Esophagus (tissue), 2 donors: ENCODE data around the gene NPSR1. TPM values are rescaled to one million over a fixed set of nuclear protein-coding genes. Genes with fewer than 3 reads are reported as not detected.

ENCODE experiments used
- H3K27ac ChIP-seq, 2 donors: one replicate each; pipeline ENCODE4 v1.5.1; 2013; ENCODE audit warnings: low read depth in 2 of 2, mild to moderate bottlenecking in 2 of 2, inconsistent platforms in 1 of 2, low read length in 1 of 2, moderate library complexity in 1 of 2
- H3K27me3 ChIP-seq, 2 donors: one replicate each; pipeline ENCODE4 v1.6.1; 2013; ENCODE audit warnings: low read length in 2 of 2, control low read depth in 1 of 2, mild to moderate bottlenecking in 1 of 2; ENCODE audit not compliant: insufficient read depth in 2 of 2, control insufficient read depth in 1 of 2
- H3K36me3 ChIP-seq, 2 donors: one replicate each; pipeline ENCODE4 v1.6.1; 2013; ENCODE audit warnings: low read length in 1 of 2; ENCODE audit not compliant: control insufficient read depth in 2 of 2, insufficient read depth in 2 of 2
- H3K4me1 ChIP-seq, 2 donors: one replicate each; pipeline ENCODE4 v1.6.1; 2013; ENCODE audit warnings: low read length in 1 of 2; ENCODE audit not compliant: control insufficient read depth in 2 of 2, insufficient read depth in 2 of 2
- H3K4me3 ChIP-seq, 2 donors: one replicate each; pipeline ENCODE4 v1.5.1; 2013; ENCODE audit warnings: low read length in 2 of 2, mild to moderate bottlenecking in 2 of 2, low read depth in 1 of 2, moderate library complexity in 1 of 2
- H3K9me3 ChIP-seq, 2 donors: one replicate each; pipeline ENCODE4 v1.6.1; 2013; ENCODE audit warnings: mild to moderate bottlenecking in 2 of 2, low read depth in 1 of 2, low read length in 1 of 2, moderate library complexity in 1 of 2; ENCODE audit not compliant: control insufficient read depth in 2 of 2, insufficient read depth in 1 of 2
- WGBS, 2 donors: extraction: QIAGEN DNeasy Blood & Tissue Kit; methylation state at CpG; one replicate each; pipeline ENCODE4 v1.1.7; 2013; 5-methylcytosine and 5-hydroxymethylcytosine counted together
- polyA plus RNA-seq, 2 donors: library from polyadenylated mRNA; stranded (reverse); fragments of 200-250 nt; gene quantifications; one replicate each; pipeline ENCODE4 v1.2.3, GENCODE V29; 2013
- donor health status: healthy with polysubstance abuse.
- donor health status: Bipolar disorder and iron deficiency.

Gene NPSR1
- polyA plus RNA-seq, 2 donors: not detected

GRCh38 chr7:34659472-34660075 is 1.6 kb downstream of the NPSR1 start:
- 22 to 51% methylated on average over 3 of the region's 3 CpGs for WGBS, 2 donors
- no peak overlapping the region for H3K27ac ChIP-seq
- H3K9me3 ChIP-seq: no peaks in the 10 kb centered on the region
- H3K36me3 ChIP-seq: no peaks in the 10 kb centered on the region
- no peaks in the 10 kb centered on the region for H3K4me1 ChIP-seq
- H3K27me3 ChIP-seq: no peaks in the 10 kb centered on the region
- no peak overlapping the region for H3K4me3 ChIP-seq

- WGBS, 2 donors: 74 to 79% methylated on average over 8 of the region's 8 CpGs
- H3K4me1 ChIP-seq: no peaks in the 10 kb centered on the region
- no peaks in the 10 kb centered on the region for H3K9me3 ChIP-seq
Measured at GRCh38 chr7:34662058-34662708, 4.2 kb downstream of the NPSR1 start.

GRCh38 chr7:34664755-34665154 is 6.7 kb downstream of the NPSR1 start:
- Histone ChIP-seq H3K4me1 (no peaks in the 10 kb centered on the region), H3K9me3 (no peaks in the 10 kb centered on the region), H3K27ac (no peak overlapping the region), H3K36me3 (no peaks in the 10 kb centered on the region), H3K4me3 (no peak overlapping the region), H3K27me3 (no peaks in the 10 kb centered on the region)

More at GRCh38 chr7:34662058-34662708, 4.2 kb downstream of the NPSR1 start:
- Histone ChIP-seq H3K4me3 (no peak overlapping the region), H3K36me3 (no peaks in the 10 kb centered on the region), H3K27ac (no peak overlapping the region), H3K27me3 (no peaks in the 10 kb centered on the region)

GRCh38 chr7:34672430-34672829 is 14.4 kb downstream of the NPSR1 start:
- H3K27me3 ChIP-seq: no peaks in the 10 kb centered on the region
- WGBS, 2 donors: 85 to 86% methylated on average over 6 of the region's 6 CpGs

GRCh38 chr7:34673066-34673465 is 15.0 kb downstream of the NPSR1 start:
- Histone ChIP-seq H3K27me3 (no peaks in the 10 kb centered on the region), H3K9me3 (no peaks in the 10 kb centered on the region), H3K4me1 (no peaks in the 10 kb centered on the region), H3K4me3 (no peak overlapping the region), H3K36me3 (no peaks in the 10 kb centered on the region), H3K27ac (no peak overlapping the region)
- WGBS, 2 donors: 90 to 91% methylated on average over 3 of the region's 3 CpGs

More at GRCh38 chr7:34672430-34672829, 14.4 kb downstream of the NPSR1 start:
- Histone ChIP-seq H3K4me3 (no peak overlapping the region), H3K4me1 (no peaks in the 10 kb centered on the region), H3K9me3 (no peaks in the 10 kb centered on the region), H3K27ac (no peak overlapping the region), H3K36me3 (no peaks in the 10 kb centered on the region)

- Histone ChIP-seq H3K36me3 (no peaks in the 10 kb centered on the region), H3K27ac (no peak overlapping the region), H3K4me1 (no peaks in the 10 kb centered on the region), H3K9me3 (no peaks in the 10 kb centered on the region), H3K27me3 (no peaks in the 10 kb centered on the region), H3K4me3 (no peak overlapping the region)
- WGBS, 2 donors: 40 to 44% methylated on average over 2 of the region's 2 CpGs
Measured at GRCh38 chr7:34675749-34676374, 17.8 kb downstream of the NPSR1 start.

DNA sequence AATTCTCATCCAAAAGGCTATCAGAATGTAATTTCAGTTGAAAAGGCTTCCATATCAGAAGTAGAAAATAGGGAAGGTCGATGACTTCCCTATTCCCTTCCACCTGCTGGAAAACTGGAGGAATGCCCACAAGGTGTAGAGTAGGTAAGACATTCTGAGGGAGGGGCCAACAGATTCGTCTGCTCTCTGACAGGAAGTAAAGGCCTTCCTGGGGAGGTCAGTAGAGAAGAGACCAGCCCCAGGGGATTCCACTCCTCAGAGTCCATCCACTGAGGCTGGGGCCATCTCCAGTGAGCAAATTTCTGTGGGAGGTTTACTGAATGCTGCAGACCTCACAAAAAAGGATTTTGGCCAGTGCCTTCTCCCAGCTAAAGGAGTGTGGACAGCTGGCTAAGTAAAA is 19.5 kb downstream of the NPSR1 start:
- H3K4me3 ChIP-seq: no peak overlapping the region
- H3K27me3 ChIP-seq: no peaks in the 10 kb centered on the region
- H3K9me3 ChIP-seq: peaks cover 0 to 2% of the 10 kb centered on the region in 2 donors
- H3K27ac ChIP-seq: no peak overlapping the region
- no peaks in the 10 kb centered on the region for H3K4me1 ChIP-seq
- no peaks in the 10 kb centered on the region for H3K36me3 ChIP-seq
- WGBS, 2 donors: 34 to 52% methylated on average over 2 of the region's 2 CpGs

DNA sequence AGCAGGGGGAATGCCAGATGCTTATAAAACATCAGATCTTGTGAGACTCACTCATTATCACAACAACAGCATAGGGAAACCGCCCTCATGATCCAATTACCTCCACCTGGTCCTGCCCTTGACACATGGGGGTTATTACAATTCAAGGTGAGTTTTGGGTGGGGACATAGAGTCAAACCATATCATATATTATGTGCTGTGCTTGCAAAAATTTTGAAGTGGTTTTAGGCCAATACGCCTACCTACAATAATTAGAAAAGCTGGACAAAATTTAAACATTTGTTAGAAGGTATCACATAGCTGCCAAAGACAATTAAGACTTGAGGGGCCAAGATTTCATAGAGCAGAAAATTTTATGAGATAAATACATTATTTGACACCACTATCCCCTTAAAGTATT is 29.5 kb downstream of the NPSR1 start:
- H3K4me1 ChIP-seq: no peaks in the 10 kb centered on the region
- no peak overlapping the region for H3K4me3 ChIP-seq
- no peak overlapping the region for H3K27ac ChIP-seq
- no peaks in the 10 kb centered on the region for H3K27me3 ChIP-seq
- H3K9me3 ChIP-seq: no peaks in the 10 kb centered on the region
- no peaks in the 10 kb centered on the region for H3K36me3 ChIP-seq
- WGBS, 2 donors: 83 to 86% methylated on average over 2 of the region's 2 CpGs

GRCh38 chr7:34696415-34696814 is 38.4 kb downstream of the NPSR1 start:
- no peaks in the 10 kb centered on the region for H3K27me3 ChIP-seq
- H3K9me3 ChIP-seq: no peaks in the 10 kb centered on the region
- no peaks in the 10 kb centered on the region for H3K36me3 ChIP-seq
- WGBS, 2 donors: 96 to 97% methylated on average over 1 of the region's 1 CpG
- no peak overlapping the region for H3K4me3 ChIP-seq
- H3K4me1 ChIP-seq: no peaks in the 10 kb centered on the region
- H3K27ac ChIP-seq: no peak overlapping the region

DNA sequence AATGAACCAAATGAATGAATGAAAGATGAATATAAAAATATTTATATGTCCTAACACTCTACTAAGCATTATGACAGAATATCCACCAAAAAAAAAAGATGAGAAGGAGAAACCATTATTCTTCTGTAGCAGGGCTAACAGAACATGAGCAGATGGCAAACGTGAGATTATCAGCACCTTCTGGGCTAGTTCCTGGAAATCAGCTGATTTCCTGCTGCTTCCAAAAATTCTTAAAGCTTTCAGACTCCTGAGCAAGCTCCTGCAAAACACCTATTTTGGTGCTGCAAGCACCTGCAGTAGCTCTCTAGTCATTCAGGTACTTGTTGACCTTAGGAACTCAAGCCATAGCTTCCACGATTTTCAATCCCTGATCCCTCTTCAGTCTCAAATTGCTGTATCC is 51.8 kb downstream of the NPSR1 start:
- Histone ChIP-seq H3K27me3 (no peaks in the 10 kb centered on the region), H3K36me3 (no peaks in the 10 kb centered on the region)

More for the DNA sequence above, 51.8 kb downstream of the NPSR1 start:
- Histone ChIP-seq H3K4me1 (no peaks in the 10 kb centered on the region), H3K9me3 (no peaks in the 10 kb centered on the region), H3K27ac (no peak overlapping the region), H3K4me3 (no peak overlapping the region)
- WGBS, 2 donors: 52 to 60% methylated on average over 2 of the region's 2 CpGs
